ENCODE data around the gene UCK1.

The UCK1 gene

DNA sequence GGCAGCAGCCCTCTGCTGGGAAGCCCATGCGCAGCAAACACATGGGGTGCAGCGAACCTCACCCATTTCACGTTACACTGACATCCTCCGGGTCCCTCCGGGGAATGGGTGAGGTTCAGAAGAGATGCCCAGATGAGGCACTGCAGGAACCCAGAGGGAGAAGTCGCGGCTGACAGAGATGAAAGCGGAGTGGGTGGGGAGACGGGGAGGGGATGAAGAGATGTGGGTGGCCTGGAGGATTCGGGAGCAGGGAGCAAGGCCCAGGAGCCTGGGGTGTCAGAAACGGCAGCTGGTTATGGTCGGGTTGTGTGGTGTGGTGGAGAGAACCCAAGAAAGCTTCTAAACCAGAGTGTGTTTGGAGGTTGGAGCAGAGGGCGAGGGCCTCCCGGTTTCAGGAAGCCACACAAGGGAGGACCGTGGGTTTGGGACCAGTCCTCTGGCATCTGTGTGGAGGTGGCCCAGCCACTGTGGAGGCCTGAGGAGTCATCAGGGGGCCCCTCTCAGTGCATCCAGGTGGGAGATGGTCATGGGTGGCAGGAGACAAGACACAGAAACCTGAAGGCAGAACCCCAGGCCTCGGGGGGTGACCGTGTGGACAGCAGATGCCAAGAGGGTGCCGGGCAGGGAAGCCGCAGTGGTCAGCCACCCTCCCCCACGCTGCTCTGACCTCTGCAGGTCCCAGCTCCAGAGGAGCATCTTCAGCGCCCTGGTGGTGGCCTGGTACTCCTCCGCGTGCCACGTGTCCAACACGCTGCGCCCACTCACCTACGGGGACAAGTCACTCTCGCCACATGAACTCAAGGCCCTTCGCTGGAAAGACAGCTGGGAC lies 8.6 kb downstream of the UCK1 start:
- no peak overlapping the region for H3K4me2 ChIP-seq (ENCODE audit: low read length)
- no peaks in the 10 kb centered on the region for H3K9me2 ChIP-seq (replicated peaks; ENCODE audit: control insufficient read depth, low read length)
- H3K4me3 ChIP-seq (ENCODE audit: low read length), result no peak overlapping the region
- H3K79me2 ChIP-seq (ENCODE audit: control insufficient read depth, low read length), result no peaks in the 10 kb centered on the region
- no peaks in the 10 kb centered on the region for H4K20me1 ChIP-seq (ENCODE audit: control insufficient read depth, insufficient read depth, low read depth, low read length)
- H3K27ac ChIP-seq (ENCODE audit: low read depth, low read length), result no peak overlapping the region
- TF ChIP-seq, protein P1, sequence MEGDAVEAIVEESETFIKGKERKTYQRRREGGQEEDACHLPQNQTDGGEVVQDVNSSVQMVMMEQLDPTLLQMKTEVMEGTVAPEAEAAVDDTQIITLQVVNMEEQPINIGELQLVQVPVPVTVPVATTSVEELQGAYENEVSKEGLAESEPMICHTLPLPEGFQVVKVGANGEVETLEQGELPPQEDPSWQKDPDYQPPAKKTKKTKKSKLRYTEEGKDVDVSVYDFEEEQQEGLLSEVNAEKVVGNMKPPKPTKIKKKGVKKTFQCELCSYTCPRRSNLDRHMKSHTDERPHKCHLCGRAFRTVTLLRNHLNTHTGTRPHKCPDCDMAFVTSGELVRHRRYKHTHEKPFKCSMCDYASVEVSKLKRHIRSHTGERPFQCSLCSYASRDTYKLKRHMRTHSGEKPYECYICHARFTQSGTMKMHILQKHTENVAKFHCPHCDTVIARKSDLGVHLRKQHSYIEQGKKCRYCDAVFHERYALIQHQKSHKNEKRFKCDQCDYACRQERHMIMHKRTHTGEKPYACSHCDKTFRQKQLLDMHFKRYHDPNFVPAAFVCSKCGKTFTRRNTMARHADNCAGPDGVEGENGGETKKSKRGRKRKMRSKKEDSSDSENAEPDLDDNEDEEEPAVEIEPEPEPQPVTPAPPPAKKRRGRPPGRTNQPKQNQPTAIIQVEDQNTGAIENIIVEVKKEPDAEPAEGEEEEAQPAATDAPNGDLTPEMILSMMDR (IDR thresholded peaks at IDR 0.05; ENCODE audit: low read depth, low read length, poor library complexity, severe bottlenecking), result no peak
- no peak for TF ChIP-seq EZH2phosphoT487 (IDR thresholded peaks at IDR 0.05; ENCODE audit: borderline replicate concordance, low read length)
- H3F3A ChIP-seq (ENCODE audit: control insufficient read depth, insufficient read depth), result no peaks in the 10 kb centered on the region
- H3K27me3 ChIP-seq (ENCODE audit: control insufficient read depth, low read length), result no peaks in the 10 kb centered on the region
- H3K36me3 ChIP-seq (ENCODE audit: control insufficient read depth, low read length), result peaks cover 73% of the 10 kb centered on the region
- no peaks in the 10 kb centered on the region for H3K4me1 ChIP-seq (ENCODE audit: control insufficient read depth, low read length)
- H3K9me3 ChIP-seq (ENCODE audit: control insufficient read depth, insufficient read depth, low read length), result no peaks in the 10 kb centered on the region

DNA sequence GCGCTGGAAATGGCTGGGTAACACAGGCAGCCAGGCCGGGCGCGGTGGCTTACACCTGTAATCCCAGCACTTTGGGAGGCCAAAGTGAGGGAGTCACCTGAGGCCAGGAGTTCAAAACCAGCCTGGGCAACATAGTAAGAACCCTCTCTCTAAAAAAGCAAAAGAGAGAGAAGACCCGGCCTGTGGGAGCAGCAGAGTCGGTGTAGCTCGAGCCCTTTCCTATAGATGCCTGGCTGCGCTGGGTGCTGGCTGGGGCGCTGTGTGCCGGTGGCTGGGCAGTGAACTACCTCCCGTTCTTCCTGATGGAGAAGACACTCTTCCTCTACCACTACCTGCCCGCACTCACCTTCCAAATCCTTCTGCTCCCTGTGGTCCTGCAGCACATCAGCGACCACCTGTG lies 9.2 kb downstream of the UCK1 start:
- no peak overlapping the region for H3K27ac ChIP-seq (ENCODE audit: low read depth, low read length)
- no peaks in the 10 kb centered on the region for H3K4me1 ChIP-seq (ENCODE audit: control insufficient read depth, low read length)
- H3F3A ChIP-seq (ENCODE audit: control insufficient read depth, insufficient read depth), result no peaks in the 10 kb centered on the region
- no peaks in the 10 kb centered on the region for H3K79me2 ChIP-seq (ENCODE audit: control insufficient read depth, low read length)
- no peak overlapping the region for H3K4me2 ChIP-seq (ENCODE audit: low read length)
- H3K27me3 ChIP-seq (ENCODE audit: control insufficient read depth, low read length), result no peaks in the 10 kb centered on the region
- peaks cover 73% of the 10 kb centered on the region for H3K36me3 ChIP-seq (ENCODE audit: control insufficient read depth, low read length)
- no peak overlapping the region for H3K4me3 ChIP-seq (ENCODE audit: low read length)
- H3K9me3 ChIP-seq (ENCODE audit: control insufficient read depth, insufficient read depth, low read length), result no peaks in the 10 kb centered on the region
- no peaks in the 10 kb centered on the region for H4K20me1 ChIP-seq (ENCODE audit: control insufficient read depth, insufficient read depth, low read depth, low read length)
- TF ChIP-seq, protein P1 (IDR thresholded peaks at IDR 0.05; ENCODE audit: low read depth, low read length, poor library complexity, severe bottlenecking), result no peak
- TF ChIP-seq EZH2phosphoT487 (IDR thresholded peaks at IDR 0.05; ENCODE audit: borderline replicate concordance, low read length), result no peak
- H3K9me2 ChIP-seq (replicated peaks; ENCODE audit: control insufficient read depth, low read length), result no peaks in the 10 kb centered on the region

DNA sequence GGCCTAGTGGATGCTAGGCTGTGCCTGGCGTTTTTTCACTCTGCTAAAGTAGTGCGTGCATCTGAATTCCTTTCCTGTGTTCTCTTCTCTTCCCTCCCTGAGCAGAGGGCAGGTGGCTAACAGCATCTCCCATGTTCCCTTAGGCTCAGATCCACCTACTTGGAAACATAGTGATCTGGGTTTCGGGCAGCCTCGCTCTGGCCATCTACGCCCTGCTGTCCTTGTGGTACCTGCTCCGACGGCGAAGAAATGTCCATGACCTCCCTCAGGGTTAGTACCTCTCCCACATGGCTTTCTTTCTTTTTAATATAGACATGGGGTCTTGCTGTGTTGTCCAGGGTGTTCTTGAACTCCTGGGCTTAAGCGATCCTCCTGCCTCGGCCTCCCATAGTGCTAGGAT lies 9.9 kb downstream of the UCK1 start:
- Histone ChIP-seq H3K9me3 (ENCODE audit: control insufficient read depth, insufficient read depth, low read length) (peaks cover 1% of the 10 kb centered on the region; the same call in 1 of the 2 replicates), H3K27me3 (ENCODE audit: control insufficient read depth, low read length) (no peaks in the 10 kb centered on the region), H3K79me2 (ENCODE audit: control insufficient read depth, low read length) (no peaks in the 10 kb centered on the region), H3K27ac (ENCODE audit: low read depth, low read length) (no peak overlapping the region), H3K4me3 (ENCODE audit: low read length) (no peak overlapping the region), H3F3A (ENCODE audit: control insufficient read depth, insufficient read depth) (peaks cover 3% of the 10 kb centered on the region), H3K36me3 (ENCODE audit: control insufficient read depth, low read length) (peaks cover 73% of the 10 kb centered on the region), H3K9me2 (replicated peaks; ENCODE audit: control insufficient read depth, low read length) (no peaks in the 10 kb centered on the region), H4K20me1 (ENCODE audit: control insufficient read depth, insufficient read depth, low read depth, low read length) (no peaks in the 10 kb centered on the region), H3K4me1 (ENCODE audit: control insufficient read depth, low read length) (no peaks in the 10 kb centered on the region), H3K4me2 (ENCODE audit: low read length) (no peak overlapping the region)
- no peak for TF ChIP-seq EZH2phosphoT487 (IDR thresholded peaks at IDR 0.05; ENCODE audit: borderline replicate concordance, low read length)
- TF ChIP-seq, protein P1 (IDR thresholded peaks at IDR 0.05; ENCODE audit: low read depth, low read length, poor library complexity, severe bottlenecking), result no peak

All from DOHH2 (cell line).